ENCODE measurements around the gene MAN2A1. TPM values are rescaled to one million over a fixed set of nuclear protein-coding genes. Genes with fewer than 3 reads are reported as not detected.

Gene MAN2A1
- total RNA-seq, 1 experiment from 2014 or later: 86.6 TPM

DNA sequence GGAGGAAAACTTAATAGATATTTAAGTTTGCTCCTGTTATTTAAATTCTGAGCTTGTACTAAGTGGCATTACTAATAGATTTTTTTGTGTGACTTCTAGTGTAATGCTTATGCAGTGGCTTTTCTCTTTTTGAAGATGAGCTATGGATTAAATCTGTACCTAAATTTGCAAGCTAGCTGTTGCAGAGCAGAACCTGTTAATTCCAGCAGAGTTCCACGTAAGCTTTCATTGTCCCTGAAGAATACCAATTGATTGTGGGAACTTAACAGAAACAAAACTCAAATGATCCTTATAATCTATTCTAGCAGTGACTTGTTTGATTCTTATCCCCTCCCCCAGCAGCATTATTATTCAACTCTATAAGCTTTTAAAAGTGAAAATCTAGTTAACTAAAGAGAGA is 51.7 kb downstream of the MAN2A1 start:
- Mint-ChIP-seq H3K27ac (peak overlapping the region; percentile 99), H3K36me3 (peaks cover 3% of the 10 kb centered on the region; the same call in 1 of the 2 replicates), H3K4me1 (peaks cover 78% of the 10 kb centered on the region), H3K27me3 (ENCODE audit: low read depth) (no peaks in the 10 kb centered on the region), H3K9me3 (no peaks in the 10 kb centered on the region), H3K4me3 (peak overlapping the region; percentile 63)
- ChIA-PET CTCF (interaction anchor here (0.6 to 3.6 kb wide), 2 partner anchors 20 to 52 kb away, joined by 3 to 15 read pairs; partner anchors contain the start of gene MAN2A1), POLR2A (no interaction called here)
- ATAC-seq (no peak), DNase-seq (ENCODE audit: low spot score) (no peak)
- TF ChIP-seq, protein P1, sequence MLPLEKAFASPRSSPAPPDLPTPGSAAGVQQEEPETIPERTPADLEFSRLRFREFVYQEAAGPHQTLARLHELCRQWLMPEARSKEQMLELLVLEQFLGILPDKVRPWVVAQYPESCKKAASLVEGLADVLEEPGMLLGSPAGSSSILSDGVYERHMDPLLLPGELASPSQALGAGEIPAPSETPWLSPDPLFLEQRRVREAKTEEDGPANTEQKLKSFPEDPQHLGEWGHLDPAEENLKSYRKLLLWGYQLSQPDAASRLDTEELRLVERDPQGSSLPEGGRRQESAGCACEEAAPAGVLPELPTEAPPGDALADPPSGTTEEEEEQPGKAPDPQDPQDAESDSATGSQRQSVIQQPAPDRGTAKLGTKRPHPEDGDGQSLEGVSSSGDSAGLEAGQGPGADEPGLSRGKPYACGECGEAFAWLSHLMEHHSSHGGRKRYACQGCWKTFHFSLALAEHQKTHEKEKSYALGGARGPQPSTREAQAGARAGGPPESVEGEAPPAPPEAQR (CRISPR knock-in tag; IDR thresholded peaks at IDR 0.05): no peak
- no peak for TF ChIP-seq NFE2L1 (CRISPR knock-in tag; IDR thresholded peaks at IDR 0.05)
- TF ChIP-seq, protein P2, sequence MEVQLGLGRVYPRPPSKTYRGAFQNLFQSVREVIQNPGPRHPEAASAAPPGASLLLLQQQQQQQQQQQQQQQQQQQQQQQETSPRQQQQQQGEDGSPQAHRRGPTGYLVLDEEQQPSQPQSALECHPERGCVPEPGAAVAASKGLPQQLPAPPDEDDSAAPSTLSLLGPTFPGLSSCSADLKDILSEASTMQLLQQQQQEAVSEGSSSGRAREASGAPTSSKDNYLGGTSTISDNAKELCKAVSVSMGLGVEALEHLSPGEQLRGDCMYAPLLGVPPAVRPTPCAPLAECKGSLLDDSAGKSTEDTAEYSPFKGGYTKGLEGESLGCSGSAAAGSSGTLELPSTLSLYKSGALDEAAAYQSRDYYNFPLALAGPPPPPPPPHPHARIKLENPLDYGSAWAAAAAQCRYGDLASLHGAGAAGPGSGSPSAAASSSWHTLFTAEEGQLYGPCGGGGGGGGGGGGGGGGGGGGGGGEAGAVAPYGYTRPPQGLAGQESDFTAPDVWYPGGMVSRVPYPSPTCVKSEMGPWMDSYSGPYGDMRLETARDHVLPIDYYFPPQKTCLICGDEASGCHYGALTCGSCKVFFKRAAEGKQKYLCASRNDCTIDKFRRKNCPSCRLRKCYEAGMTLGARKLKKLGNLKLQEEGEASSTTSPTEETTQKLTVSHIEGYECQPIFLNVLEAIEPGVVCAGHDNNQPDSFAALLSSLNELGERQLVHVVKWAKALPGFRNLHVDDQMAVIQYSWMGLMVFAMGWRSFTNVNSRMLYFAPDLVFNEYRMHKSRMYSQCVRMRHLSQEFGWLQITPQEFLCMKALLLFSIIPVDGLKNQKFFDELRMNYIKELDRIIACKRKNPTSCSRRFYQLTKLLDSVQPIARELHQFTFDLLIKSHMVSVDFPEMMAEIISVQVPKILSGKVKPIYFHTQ (CRISPR knock-in tag; IDR thresholded peaks at IDR 0.05): no peak
- TF ChIP-seq, protein P3, sequence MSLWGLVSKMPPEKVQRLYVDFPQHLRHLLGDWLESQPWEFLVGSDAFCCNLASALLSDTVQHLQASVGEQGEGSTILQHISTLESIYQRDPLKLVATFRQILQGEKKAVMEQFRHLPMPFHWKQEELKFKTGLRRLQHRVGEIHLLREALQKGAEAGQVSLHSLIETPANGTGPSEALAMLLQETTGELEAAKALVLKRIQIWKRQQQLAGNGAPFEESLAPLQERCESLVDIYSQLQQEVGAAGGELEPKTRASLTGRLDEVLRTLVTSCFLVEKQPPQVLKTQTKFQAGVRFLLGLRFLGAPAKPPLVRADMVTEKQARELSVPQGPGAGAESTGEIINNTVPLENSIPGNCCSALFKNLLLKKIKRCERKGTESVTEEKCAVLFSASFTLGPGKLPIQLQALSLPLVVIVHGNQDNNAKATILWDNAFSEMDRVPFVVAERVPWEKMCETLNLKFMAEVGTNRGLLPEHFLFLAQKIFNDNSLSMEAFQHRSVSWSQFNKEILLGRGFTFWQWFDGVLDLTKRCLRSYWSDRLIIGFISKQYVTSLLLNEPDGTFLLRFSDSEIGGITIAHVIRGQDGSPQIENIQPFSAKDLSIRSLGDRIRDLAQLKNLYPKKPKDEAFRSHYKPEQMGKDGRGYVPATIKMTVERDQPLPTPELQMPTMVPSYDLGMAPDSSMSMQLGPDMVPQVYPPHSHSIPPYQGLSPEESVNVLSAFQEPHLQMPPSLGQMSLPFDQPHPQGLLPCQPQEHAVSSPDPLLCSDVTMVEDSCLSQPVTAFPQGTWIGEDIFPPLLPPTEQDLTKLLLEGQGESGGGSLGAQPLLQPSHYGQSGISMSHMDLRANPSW (CRISPR knock-in tag; conservative IDR thresholded peaks at IDR 0.05; ENCODE audit: low read depth): no peak
- TF ChIP-seq ZNF416 (CRISPR knock-in tag; IDR thresholded peaks at IDR 0.05): no peak
- no peak for TF ChIP-seq TEAD1 (CRISPR knock-in tag; IDR thresholded peaks at IDR 0.05)
- no peak for TF ChIP-seq NFYB (CRISPR knock-in tag; conservative IDR thresholded peaks at IDR 0.05; ENCODE audit: low read depth)

DNA sequence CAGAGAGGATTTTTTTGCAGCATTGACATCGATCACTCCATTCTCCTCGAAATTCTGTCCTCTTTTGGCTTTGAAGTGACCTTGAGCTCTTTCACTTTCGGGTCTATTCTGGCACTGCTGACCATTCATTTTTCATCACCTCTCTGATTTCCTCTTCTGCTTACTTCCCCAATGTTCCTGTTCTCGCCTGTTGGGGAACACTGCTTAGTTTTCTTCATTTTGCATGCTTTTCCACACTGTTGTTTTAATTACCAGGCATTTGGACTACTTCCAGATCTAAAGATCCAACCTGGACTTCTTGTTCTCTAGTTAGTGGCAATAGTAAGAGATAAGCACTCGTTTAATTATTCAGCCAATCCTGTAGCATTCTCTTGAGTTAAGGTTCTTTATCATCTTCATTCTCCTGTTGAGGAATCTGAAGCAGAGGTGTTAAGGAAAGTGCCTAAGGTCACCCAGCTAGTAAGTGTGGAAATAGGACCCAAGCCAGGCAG is 53.4 kb downstream of the MAN2A1 start:
- Mint-ChIP-seq H3K4me1 (peaks cover 69% of the 10 kb centered on the region), H3K36me3 (peaks cover 3% of the 10 kb centered on the region; the same call in 1 of the 2 replicates), H3K27me3 (ENCODE audit: low read depth) (no peaks in the 10 kb centered on the region), H3K4me3 (0 out of 2 replicates have a peak overlapping the region, but pooled peaks have one; percentile 2), H3K27ac (peak overlapping the region; percentile 94), H3K9me3 (no peaks in the 10 kb centered on the region)
- POLR2A ChIA-PET: no interaction called here
- DNase-seq (ENCODE audit: low spot score) (no peak), ATAC-seq (no peak)
- CTCF ChIA-PET: no interaction called here
- TF ChIP-seq ZNF121 (CRISPR knock-in tag; IDR thresholded peaks at IDR 0.05) (no peak), ZNF232 (CRISPR knock-in tag; IDR thresholded peaks at IDR 0.05) (no peak), ZNF263 (CRISPR knock-in tag; IDR thresholded peaks at IDR 0.05; ENCODE audit: low read depth) (no peak), ESRRA (CRISPR knock-in tag; IDR thresholded peaks at IDR 0.05; ENCODE audit: borderline replicate concordance) (no peak), TP53 (CRISPR knock-in tag; IDR thresholded peaks at IDR 0.05) (no peak), TEAD4 (CRISPR knock-in tag; IDR thresholded peaks at IDR 0.05) (no peak), NFYB (CRISPR knock-in tag; conservative IDR thresholded peaks at IDR 0.05; ENCODE audit: low read depth) (no peak), ETV6 (CRISPR knock-in tag; IDR thresholded peaks at IDR 0.05) (no peak)
- TF ChIP-seq, protein P4, sequence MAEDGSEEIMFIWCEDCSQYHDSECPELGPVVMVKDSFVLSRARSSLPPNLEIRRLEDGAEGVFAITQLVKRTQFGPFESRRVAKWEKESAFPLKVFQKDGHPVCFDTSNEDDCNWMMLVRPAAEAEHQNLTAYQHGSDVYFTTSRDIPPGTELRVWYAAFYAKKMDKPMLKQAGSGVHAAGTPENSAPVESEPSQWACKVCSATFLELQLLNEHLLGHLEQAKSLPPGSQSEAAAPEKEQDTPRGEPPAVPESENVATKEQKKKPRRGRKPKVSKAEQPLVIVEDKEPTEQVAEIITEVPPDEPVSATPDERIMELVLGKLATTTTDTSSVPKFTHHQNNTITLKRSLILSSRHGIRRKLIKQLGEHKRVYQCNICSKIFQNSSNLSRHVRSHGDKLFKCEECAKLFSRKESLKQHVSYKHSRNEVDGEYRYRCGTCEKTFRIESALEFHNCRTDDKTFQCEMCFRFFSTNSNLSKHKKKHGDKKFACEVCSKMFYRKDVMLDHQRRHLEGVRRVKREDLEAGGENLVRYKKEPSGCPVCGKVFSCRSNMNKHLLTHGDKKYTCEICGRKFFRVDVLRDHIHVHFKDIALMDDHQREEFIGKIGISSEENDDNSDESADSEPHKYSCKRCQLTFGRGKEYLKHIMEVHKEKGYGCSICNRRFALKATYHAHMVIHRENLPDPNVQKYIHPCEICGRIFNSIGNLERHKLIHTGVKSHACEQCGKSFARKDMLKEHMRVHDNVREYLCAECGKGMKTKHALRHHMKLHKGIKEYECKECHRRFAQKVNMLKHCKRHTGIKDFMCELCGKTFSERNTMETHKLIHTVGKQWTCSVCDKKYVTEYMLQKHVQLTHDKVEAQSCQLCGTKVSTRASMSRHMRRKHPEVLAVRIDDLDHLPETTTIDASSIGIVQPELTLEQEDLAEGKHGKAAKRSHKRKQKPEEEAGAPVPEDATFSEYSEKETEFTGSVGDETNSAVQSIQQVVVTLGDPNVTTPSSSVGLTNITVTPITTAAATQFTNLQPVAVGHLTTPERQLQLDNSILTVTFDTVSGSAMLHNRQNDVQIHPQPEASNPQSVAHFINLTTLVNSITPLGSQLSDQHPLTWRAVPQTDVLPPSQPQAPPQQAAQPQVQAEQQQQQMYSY (CRISPR knock-in tag; IDR thresholded peaks at IDR 0.05): no peak
- TF ChIP-seq, protein P5, sequence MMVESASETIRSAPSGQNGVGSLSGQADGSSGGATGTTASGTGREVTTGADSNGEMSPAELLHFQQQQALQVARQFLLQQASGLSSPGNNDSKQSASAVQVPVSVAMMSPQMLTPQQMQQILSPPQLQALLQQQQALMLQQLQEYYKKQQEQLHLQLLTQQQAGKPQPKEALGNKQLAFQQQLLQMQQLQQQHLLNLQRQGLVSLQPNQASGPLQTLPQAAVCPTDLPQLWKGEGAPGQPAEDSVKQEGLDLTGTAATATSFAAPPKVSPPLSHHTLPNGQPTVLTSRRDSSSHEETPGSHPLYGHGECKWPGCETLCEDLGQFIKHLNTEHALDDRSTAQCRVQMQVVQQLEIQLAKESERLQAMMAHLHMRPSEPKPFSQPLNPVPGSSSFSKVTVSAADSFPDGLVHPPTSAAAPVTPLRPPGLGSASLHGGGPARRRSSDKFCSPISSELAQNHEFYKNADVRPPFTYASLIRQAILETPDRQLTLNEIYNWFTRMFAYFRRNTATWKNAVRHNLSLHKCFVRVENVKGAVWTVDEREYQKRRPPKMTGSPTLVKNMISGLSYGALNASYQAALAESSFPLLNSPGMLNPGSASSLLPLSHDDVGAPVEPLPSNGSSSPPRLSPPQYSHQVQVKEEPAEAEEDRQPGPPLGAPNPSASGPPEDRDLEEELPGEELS (CRISPR knock-in tag; IDR thresholded peaks at IDR 0.05): no peak
- TF ChIP-seq, protein P6, sequence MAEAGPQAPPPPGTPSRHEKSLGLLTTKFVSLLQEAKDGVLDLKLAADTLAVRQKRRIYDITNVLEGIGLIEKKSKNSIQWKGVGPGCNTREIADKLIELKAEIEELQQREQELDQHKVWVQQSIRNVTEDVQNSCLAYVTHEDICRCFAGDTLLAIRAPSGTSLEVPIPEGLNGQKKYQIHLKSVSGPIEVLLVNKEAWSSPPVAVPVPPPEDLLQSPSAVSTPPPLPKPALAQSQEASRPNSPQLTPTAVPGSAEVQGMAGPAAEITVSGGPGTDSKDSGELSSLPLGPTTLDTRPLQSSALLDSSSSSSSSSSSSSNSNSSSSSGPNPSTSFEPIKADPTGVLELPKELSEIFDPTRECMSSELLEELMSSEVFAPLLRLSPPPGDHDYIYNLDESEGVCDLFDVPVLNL (CRISPR knock-in tag; IDR thresholded peaks at IDR 0.05; ENCODE audit: borderline replicate concordance, low read depth): no peak
- TF ChIP-seq, protein P3 (CRISPR knock-in tag; conservative IDR thresholded peaks at IDR 0.05; ENCODE audit: low read depth): no peak

Measured in WTC11 (cell line).